Activated CD4-positive, alpha-beta T cell treated with anti-CD3 and anti-CD28 coated beads, Interleukin-2, Interleukin-4, amounts not matched to agents 100 ng/mL and 50 ng/mL, durations not matched to agents 16 hours and 8 hours (primary cell): ENCODE results near the gene NRP1.
A peak's percentile ranks its signal among the peaks of the same experiment; 100 is the strongest.

Experiments
- DNase-seq: peaks from one replicate; pipeline ENCODE4 v3.0.0-alpha.2; 2020; ENCODE audit warnings: low spot score

The NRP1 gene

DNA sequence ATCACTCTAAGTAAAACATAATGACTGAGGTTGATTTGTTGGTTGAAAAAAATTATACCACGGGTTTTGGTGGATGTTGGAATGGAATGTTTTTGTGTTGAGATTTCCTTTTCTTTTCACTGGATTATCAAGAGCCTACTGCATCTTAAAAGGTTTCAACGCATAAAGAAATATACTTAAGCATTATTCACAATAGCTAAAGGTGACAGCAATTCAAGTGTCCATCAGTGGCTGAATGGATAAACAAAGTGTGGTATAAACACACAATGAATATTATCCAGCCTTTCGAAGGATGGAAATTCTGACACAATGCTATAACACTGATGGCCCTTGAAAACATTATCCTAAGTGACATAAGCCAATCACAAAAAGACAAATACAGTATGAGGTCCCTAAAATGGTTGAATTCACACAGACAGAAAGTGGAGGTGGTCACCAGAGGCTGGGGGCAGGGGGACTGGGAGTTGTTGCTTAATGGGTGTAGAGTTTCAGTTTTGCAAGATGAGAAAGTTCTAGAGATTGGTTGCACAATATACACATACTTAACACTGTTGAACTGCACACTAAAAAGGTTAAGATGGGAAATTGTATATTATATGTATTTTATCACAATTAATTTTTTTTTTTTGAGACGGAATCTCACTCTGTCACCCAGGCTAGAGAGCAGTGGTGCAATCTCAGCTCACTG is 122.3 kb downstream of the NRP1 start:
- DNase-seq, result no peak

DNA sequence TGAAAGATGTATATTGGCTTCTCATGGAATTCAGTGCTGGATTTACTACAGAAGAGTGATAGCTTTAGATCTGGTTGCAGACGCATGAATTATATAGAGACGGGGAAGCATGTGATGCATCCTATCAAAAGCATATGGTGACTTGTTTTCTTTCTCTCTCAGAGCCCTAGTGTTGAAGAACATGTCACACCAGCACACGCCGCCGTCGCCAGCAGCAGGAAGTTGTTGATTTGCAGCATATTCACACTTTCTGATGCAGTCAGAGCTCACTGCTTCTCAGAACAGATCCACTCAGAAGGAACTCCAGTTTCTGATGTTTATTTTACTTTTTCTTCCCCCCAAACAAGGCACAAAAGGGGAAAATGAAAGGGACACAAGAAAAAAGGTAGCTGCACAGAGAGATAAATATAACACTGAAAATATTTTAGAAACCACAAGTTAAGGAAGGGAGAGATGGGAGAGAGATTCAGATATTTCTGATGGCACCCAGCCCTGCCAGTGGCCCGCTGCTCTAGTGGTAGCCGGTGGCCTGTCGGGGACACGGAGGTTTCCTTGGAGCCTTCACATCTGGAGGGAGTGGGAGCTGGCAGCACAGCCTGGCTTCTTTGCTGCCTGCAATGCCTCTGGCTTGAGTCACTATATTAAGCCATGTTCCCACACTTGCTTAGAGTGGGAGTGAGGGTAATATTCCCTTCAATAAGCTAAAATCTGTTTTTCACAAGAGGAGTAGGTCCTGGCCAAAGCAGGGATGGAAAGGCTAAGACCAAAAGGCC is 123.2 kb downstream of the NRP1 start:
- DNase-seq, result peak; percentile 10

DNA sequence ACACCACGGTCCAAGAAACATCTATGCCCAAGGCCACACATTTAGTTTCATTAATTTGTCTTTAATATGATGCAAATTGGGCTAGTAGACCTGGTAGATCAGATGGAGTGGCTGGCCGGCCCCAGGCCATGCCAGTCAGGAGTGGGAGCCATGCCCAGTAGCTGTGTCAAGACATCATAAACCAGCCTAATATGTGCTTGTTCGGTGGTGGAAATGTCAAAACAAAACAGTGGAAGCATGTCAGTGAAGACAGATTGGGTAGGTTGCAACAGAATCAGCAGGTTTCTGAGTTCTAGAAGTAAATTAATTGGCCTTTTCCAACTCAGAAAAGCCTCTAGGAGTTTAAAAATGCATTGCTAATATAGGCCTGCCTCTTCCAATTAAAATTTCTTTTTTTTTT is 124.7 kb downstream of the NRP1 start:
- no peak for DNase-seq

DNA sequence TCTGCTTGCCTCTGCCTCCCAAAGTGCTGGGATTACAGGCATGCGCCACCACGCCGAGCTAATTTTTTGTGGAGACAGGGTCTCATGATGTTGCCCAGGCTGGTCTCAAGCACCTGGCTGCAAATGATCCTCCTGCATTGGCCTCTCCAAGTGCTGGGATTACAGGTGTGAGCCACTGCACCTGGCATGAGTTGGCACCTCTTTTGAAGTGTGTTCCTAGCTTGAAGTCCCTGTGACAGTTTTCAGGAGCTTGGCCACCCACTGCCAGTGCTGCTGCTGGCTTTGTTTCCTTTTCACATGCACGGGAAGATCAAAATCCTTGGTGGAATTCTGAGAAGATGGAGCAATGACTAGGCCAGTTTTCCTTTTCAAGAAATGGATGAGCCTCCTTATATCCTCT is 126.3 kb downstream of the NRP1 start:
- DNase-seq, result no peak

DNA sequence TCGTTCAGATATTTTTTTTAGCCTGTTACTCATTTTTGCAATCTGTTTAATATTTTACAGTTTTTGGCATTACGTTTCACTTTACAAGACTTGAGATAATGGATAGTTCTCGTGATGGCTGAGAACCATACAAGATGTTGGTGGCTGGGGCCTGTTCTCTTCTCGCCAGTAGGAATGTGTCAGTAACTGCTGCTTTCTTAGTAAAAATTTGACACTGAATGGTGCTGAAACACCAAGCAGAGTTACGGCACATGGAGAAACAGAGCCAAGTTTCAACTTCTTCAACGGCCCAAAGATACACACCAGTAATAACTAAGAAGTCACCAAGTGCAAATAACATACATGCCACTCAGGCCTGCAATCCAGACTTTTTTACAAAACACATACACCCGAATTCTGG is 130.4 kb downstream of the NRP1 start:
- no peak for DNase-seq

DNA sequence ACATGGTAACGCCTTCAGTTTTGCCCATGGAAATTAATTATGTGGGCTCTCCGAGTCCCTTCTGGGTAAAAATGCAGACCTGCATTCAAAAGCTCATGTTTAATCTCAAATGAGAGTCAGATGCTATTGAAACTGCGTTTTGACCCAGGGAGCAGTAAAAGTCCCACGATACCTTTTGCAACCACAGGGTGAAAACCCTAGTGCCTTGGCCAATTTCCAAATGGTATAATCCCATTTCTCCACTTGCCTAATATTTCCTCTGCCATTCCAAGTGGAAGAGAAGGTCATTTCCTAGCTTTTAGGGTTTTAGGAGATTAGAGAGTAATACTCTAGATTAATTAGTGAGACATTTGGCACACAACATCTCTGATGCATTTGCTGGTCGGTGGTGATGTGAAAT is 132.5 kb downstream of the NRP1 start:
- no peak for DNase-seq

DNA sequence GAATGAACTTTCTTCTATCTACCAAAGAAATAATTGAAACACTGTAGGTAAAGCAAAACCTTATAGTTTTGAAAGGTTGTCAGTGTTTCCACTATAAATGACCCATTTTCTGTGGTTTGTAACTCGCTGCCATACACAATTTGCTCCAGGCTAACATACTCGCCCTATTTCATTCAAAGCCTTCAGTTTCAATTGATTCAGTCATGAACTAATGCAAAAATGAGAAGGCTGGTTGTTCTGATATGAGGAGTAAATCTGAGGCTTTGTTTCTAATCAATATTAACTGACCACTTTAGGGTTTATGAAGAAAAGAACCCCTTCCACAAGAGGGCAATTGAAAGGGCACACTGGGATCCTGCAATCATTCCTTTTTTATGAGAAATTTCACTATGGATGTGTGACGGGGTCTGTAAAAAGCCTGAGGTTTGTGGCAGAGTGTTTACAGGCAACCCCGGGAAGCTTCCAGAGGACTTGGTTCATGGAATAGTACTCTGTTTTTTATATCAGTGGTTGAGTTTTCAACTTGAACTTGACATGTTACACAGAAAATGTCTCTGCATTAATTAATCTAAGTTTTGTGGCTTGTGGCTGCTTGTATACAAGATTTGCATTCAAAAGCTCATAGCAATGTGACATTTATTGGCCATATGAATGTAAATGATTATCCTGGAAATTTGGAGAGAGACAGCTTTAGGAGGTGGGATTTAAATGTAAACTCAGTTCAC is 133.2 kb downstream of the NRP1 start:
- DNase-seq, result no peak

DNA sequence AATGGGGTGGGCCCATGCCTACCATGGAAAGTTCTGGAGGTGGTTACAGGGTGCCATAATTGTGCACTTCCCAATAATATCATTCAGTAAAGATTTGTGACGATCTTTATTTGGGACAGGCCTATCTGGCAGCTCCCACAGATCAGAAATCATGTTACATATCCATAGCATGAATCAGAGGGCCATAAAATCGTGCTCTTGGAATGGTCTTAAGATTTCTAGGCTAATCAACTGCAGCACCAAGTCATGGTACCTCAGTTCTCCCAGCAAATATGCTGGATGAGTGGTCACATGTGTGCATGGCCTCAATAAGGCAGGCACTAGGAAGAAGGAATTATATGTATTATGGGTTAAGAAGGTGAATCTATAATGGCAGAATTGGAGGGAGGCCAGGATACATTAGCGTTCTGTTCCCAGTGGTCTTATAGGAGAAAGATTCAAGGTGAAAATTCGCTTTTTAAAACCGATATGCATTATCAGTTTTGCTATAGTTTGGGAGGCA is 134.7 kb downstream of the NRP1 start:
- no peak for DNase-seq

DNA sequence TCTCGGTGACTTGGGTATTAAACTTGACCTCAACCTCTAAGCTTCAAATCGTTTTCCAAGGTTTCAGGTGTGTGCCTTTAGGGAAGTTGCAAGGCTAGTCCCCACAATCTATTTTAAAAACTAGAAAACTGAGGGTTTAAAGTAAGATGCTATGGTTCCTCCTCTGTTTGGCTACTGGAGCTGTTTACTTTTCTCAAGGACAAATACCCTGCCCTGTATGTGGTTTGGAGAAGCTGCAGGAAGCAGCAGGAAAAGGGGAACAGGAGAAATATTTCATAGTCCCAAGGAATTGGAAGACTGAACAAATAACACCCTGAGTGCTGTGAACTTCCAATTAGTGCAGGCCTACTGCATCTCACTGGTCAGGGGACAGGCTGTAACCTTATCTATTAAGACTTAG is 135.9 kb downstream of the NRP1 start:
- no peak for DNase-seq

DNA sequence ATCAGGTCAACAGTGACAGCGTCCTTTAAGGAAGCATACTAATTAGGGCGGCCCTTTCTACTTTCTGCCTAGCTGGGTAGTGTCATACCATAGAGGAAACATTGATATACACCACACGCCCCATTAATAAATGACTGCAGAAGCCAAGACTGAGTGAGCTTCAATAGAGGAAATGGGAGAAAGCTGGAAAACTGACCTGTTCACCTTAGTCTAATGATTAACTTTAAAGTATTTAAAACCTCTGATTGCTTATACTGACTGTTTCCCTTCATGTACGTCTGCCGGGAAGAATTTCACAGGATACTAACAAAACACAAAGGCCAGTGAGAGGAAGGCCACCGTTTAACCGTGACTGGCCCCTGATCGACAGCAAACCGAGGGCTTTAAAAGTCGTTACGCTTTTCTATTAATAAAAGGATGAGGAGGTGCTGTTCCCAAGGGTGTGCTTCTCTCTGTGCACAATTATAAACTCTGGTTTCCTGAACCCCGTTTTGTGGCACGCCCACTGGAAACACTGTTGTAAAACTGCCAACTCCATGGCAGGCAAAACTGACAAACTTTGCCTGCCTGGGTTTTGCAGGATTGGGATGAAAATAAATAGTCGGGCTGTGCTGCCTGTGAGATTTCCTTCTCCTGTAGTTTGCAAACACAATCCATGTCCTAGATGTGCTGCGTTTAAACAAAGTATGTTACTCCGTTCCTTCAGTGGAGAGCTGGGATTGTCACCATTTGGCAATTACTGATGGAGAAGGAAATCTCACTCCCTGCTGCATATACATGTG is 137.6 kb downstream of the NRP1 start:
- DNase-seq, result no peak

DNA sequence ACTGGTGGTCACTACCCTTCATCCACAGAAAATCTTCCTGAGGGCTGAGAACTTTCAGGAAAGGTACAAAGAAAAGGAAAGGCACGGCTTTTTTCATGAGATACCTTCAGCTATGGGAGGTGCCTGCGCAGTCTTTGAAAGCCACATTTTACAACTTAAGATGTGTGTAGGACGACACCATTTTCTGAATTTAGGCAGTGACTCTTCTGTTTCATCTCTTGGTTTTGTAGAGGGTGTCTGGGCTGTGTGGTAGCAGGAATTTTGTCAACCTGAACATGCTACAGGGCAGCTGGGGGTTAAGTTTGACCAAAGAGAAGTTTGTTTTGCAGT is 138.1 kb downstream of the NRP1 start:
- no peak for DNase-seq

DNA sequence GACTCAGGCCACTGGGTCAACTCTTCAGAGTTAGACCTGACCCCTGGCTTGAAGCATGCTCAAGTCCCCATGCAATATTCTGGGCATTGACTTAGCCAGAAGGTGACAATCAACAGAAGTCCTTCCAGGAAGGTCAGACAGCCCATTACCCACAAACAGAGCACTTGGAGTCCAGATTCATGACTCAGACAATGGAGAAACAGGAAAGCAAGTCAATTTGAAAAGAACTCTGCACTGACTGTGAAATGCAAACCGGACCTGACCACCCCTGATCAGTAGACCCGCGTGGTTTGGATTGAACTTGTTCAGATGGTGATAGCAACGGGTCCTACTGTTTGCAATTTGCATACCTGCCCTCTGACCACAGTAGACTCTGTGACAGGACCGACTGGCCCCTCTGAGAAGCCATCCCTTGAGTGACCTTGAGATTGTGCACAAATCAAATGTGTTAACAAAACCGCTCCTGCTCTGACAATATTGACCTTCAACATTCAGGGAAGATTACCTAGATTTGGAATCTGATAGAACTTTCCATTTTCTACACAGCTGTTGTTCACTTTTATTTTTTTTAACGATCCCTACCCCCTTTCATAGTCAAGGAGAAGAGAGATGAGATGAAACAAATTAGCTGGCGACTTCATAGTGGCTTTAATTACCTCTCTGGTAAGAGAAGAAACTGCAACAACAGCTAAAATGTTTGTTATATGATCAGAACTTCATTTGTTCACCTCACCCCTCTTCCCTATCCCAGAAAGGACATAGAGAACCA is 138.7 kb downstream of the NRP1 start:
- DNase-seq, result no peak

DNA sequence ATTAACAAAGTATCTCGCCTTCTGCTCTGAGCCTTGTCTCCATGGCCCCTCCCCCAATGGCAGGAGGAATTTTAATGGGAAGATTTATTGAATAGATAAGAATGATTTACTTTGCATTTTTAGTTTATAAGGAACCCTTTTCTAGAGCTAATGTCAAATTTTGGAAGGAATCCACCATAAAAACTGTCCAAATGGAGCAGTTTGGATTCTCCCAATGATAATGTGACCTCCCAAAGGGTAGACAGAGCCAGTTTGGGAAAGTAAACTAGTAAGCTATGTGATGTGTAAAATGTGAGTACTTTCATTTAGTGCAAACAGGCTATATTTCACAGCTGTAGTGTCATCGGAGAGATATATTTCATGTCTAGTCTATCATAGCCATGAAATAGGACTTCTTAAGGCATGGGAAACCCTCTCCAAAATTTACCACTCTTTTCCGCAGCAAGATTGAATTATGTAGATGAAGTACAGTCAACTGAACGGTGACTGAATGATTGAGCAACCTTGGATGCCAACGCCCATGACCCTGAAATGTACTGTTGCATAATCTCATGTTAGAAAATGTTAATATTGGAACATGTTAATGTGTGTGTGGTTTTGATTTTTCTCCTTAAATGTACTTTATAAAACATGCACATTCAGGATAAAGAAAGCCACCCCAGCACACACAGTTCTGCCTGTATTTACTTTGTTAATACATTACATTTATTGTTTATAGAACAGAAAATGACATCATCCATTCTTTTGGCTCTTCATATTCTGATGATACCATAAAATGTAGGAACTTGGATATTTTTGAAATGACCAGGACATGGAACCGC is 140.6 kb downstream of the NRP1 start:
- DNase-seq, result no peak

DNA sequence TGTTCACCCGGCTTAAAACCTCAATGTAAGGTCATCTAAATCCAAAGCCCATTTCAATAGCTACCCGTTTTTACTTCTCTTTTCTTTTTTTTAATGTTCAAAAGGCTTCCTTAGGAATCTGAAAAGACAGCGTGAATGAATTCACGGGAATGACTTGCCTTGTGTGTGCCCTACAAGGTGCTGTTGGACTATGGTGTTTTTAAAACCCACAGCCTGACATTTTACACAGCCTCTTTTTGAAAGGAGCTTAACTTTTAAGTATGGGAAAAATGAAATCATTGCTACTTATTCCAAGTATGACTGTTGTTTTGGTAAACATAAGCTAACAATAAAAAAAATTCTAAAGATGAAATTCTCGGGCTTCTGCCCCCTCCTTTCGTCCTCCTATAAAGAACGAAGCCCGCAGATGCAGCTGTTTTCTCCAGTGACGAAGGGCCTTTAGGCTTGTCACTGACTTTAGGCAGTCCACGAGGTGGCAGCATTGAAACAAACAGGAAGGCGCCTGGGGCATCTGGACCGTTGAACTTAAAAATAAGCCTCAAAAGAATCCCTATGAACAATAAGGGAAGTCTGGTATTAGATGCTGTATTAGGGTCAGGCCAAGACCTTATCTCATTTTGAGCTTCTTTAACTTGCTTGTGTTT is 141.3 kb downstream of the NRP1 start:
- DNase-seq, result peak; percentile 72

DNA sequence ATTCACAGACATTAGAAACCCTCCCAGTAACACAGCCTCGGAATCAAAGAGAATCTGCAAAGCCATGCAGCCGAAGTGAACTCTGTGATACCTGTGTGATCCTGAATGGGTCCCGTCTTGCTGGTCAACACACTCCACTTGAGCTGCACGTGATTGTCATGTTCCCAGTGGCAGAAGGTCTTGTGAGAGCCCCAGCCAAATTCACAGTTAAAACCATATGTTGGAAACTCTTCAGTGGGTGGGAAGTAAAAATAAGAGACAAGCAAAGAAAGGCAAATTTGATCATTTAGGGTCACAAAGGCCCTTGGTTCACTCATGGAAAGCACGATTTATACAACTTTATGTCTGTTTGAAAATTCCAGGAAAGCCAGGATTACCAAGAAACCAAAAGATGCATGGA is 142.3 kb downstream of the NRP1 start:
- no peak for DNase-seq

DNA sequence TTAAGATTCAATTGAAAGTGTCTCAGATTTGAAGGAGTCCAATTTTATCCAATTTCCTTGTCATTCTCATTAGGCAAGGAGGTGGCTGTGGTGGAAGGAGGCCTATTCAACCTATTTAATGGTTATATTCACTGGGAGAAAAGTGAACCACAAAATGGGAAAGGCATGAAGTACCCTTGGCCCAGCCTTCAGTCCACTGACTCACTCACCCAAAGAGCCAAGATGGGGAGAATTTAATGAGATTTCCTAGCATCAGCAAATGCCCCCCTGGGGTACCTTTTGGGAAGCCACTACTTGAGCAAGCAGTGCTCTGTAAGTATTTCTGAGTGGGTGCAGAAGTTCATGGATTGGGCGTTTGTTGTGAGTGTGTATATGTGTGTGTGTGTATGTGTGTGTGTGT is 144.1 kb downstream of the NRP1 start:
- DNase-seq, result no peak

DNA sequence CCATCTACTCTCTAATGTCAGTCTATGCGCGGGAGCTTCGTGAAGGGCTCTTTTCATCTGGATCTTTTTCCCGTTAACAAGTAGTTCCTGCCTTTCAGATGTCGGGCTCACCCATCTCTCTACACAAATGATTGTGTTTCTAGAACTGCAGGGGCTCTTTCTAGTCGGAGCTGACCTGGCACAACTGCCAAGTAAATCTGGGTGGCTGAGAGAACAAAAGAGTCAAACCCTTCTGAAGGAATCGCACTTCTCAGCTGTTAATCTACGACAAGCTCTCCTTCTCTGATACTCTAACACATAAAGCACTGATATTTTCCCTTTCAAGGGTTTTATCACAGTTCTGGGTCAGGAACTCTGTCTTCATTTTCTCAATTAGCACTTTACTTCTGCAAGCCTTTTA is 144.7 kb downstream of the NRP1 start:
- no peak for DNase-seq

DNA sequence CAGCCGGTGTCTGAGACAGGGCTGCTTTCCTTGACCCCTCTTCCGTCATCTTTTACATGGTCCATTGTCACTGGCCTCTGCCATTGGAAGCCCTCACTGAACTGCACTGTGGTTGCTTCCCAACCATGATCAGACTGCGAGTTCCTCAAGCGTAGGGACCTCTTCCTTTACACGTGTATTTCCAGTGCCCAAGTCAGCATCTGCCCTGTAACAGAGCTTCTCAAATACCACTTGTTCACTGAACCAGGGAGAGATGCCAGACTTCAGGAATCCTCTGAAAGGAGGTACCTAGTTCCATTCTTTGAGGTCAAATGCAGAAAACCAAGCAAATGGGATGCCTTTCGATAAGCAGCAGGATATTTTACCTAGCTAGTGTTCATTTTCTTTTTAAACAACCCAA is 145.1 kb downstream of the NRP1 start:
- DNase-seq, result no peak

DNA sequence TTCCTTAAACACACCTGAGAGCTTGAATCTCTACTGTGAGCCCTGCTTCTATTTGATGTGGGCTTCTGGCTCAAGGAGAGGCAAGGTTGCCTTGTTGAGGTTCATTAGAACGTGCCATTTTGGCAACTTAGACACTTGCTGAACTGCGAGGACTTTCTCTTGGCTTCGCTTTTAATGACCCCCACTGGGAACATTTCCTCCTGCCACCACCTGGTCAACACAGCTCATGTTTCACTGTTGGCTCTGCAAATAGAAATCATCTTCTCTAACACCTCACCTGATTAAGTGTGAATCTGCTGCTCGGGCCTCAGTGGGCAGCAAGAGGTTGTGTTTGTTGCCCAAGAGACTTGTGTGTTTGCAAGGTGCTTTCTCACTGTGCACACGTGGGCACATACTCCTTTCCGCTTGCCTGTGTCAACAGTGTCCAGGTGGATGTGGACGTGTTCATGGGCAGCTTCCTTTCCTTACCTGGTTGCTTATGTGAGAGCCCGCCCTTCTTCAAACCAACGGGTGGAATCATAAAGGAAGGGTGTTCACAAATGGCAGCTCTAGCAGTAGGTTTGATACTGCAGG is 147.0 kb downstream of the NRP1 start:
- DNase-seq, result no peak

DNA sequence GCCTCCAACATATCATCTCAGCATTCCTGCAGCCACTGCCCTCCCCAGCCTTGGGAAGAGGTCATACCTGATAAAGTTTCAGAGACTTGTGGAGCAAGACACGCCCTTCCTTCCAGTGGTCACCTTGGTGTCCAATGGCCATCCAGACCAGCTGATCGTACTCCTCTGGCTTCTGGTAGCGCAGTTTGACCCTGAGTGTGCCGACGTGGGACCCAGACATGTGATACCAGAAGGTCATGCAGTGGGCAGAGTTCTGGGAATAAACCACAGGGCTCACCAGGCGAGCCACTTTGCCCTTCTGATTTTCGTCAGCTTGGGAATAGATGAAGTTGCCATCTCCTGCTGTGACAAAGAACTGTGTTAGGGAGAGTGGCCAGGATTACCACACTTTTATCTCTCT is 148.3 kb downstream of the NRP1 start:
- no peak for DNase-seq
